Measurements from ENCODE around the gene SPECC1. TPM values are rescaled to one million over a fixed set of nuclear protein-coding genes. Genes with fewer than 3 reads are reported as not detected.

Gene SPECC1
- total and polyA plus RNA-seq, 2 donors (not counting 3 experiments of a cell fraction or from before 2014, with no cell fraction given) = 5.3 to 20.4 TPM

- H3K4me2 ChIP-seq (ENCODE audit: insufficient read depth, low read length) = peak overlapping the region; percentile 16
These were observed 193.0 kb downstream of the SPECC1 start for GRCh38 chr17:20202141-20202621.

GRCh38 chr17:20203018-20203417, 193.9 kb downstream of the SPECC1 start:
- H3K9ac ChIP-seq (replicated peaks; ENCODE audit: extremely low read depth, insufficient read depth, low read length) = no peak overlapping the region
- ChIA-PET CTCF (no interaction called here), POLR2A (no interaction called here)
- H2AFZ ChIP-seq (ENCODE audit: low read depth, low read length) = no peak overlapping the region
- no peak overlapping the region for H3K4me3 ChIP-seq (replicated peaks in 1 of 3; ENCODE audit: insufficient read depth in 1 of 3, low read depth in 1 of 3, low read length in 3 of 3)
- H3K9me1 ChIP-seq (replicated peaks; ENCODE audit: control insufficient read depth, extremely low read depth, insufficient read depth, low read length) = no peaks in the 10 kb centered on the region
- no peak for TF ChIP-seq CTCF (IDR thresholded peaks at IDR 0.05; ENCODE audit: extremely low read depth in 1 of 2, insufficient read depth in 1 of 2, low read depth in 1 of 2, low read length in 2 of 2)
- intact Hi-C loops (cut with micrococcal nuclease) (no loop called here), dilution Hi-C loops (cut with MboI; ENCODE audit: extremely low pct_ligation_motif_present, low sequenced_read_pairs) (no loop called here)
- FAIRE-seq (no peak), DNase-seq (ENCODE audit: low read depth, low spot score) (no peak)
- H3K27ac ChIP-seq (ENCODE audit: insufficient read depth, low read depth, low read length) = no peak overlapping the region
- no peaks in the 10 kb centered on the region for H3K79me2 ChIP-seq (ENCODE audit: control insufficient read depth, insufficient read depth, low read length)
- H4K20me1 ChIP-seq (replicated peaks; ENCODE audit: control insufficient read depth, extremely low read depth, insufficient read depth, low read length) = no peaks in the 10 kb centered on the region
- no peaks in the 10 kb centered on the region for H3K9me3 ChIP-seq (replicated peaks; ENCODE audit: control insufficient read depth, insufficient read depth, low read length)
- H3K4me1 ChIP-seq (ENCODE audit: control insufficient read depth, extremely low read depth, insufficient read depth, low read length) = peaks cover 17% of the 10 kb centered on the region
- no peaks in the 10 kb centered on the region for H3K36me3 ChIP-seq (ENCODE audit: control insufficient read depth in 2 of 2, extremely low read depth in 1 of 2, insufficient read depth in 2 of 2, low read length in 2 of 2)
- no peaks in the 10 kb centered on the region for H3K27me3 ChIP-seq (ENCODE audit: control insufficient read depth in 2 of 2, insufficient read depth in 2 of 2, low read length in 2 of 2)
- BruUV-seq (replicated peaks) = no TSS peak
- no peak overlapping the region for H3K4me2 ChIP-seq (ENCODE audit: insufficient read depth, low read length)

More at GRCh38 chr17:20202141-20202621, 193.0 kb downstream of the SPECC1 start:
- dilution Hi-C loops (cut with MboI; ENCODE audit: extremely low pct_ligation_motif_present, low sequenced_read_pairs) = no loop called here
- Histone ChIP-seq H3K36me3 (ENCODE audit: control insufficient read depth in 2 of 2, extremely low read depth in 1 of 2, insufficient read depth in 2 of 2, low read length in 2 of 2) (no peaks in the 10 kb centered on the region), H2AFZ (ENCODE audit: low read depth, low read length) (peak overlapping the region; percentile 44), H3K9me1 (replicated peaks; ENCODE audit: control insufficient read depth, extremely low read depth, insufficient read depth, low read length) (no peaks in the 10 kb centered on the region), H3K27ac (ENCODE audit: insufficient read depth, low read depth, low read length) (no peak overlapping the region), H3K27me3 (ENCODE audit: control insufficient read depth in 2 of 2, insufficient read depth in 2 of 2, low read length in 2 of 2) (no peaks in the 10 kb centered on the region), H4K20me1 (replicated peaks; ENCODE audit: control insufficient read depth, extremely low read depth, insufficient read depth, low read length) (no peaks in the 10 kb centered on the region), H3K9ac (replicated peaks; ENCODE audit: extremely low read depth, insufficient read depth, low read length) (no peak overlapping the region), H3K9me3 (replicated peaks; ENCODE audit: control insufficient read depth, insufficient read depth, low read length) (no peaks in the 10 kb centered on the region), H3K79me2 (ENCODE audit: control insufficient read depth, insufficient read depth, low read length) (no peaks in the 10 kb centered on the region), H3K4me3 (replicated peaks in 1 of 3; ENCODE audit: insufficient read depth in 1 of 3, low read depth in 1 of 3, low read length in 3 of 3) (no peak overlapping the region), H3K4me1 (ENCODE audit: control insufficient read depth, extremely low read depth, insufficient read depth, low read length) (peaks cover 17% of the 10 kb centered on the region)
- ChIA-PET CTCF (no interaction called here), POLR2A (no interaction called here)
- TF ChIP-seq GATA2 (IDR thresholded peaks at IDR 0.05; ENCODE audit: insufficient read depth, insufficient read length, low read depth, low read length) (no peak), MYC (IDR thresholded peaks at IDR 0.05; ENCODE audit: low read depth, low read length) (no peak), FOS (IDR thresholded peaks at IDR 0.05; ENCODE audit: borderline replicate concordance, insufficient read depth, low read length) (no peak), JUN (IDR thresholded peaks at IDR 0.05; ENCODE audit: borderline replicate concordance, insufficient read depth, insufficient read length, low read depth) (no peak), EZH2 (IDR thresholded peaks at IDR 0.05; ENCODE audit: borderline replicate concordance, low read depth, low read length, severe bottlenecking) (no peak), MAX (IDR thresholded peaks at IDR 0.05; ENCODE audit: insufficient read depth, insufficient read length) (no peak), POLR2AphosphoS5 (IDR thresholded peaks at IDR 0.05; ENCODE audit: insufficient read depth, low read depth, low read length) (no peak), POLR2A (IDR thresholded peaks at IDR 0.05; ENCODE audit: low read depth, low read length) (no peak)
- FAIRE-seq = no peak
- no peak for DNase-seq (ENCODE audit: low read depth, low spot score)
- no TSS peak for BruUV-seq (replicated peaks)
- intact Hi-C loops (cut with micrococcal nuclease) = no loop called here
